GM13977 (cell line): ENCODE data around the gene INCA1.

ENCODE experiments used
- DNase-seq: peaks from one replicate; pipeline ENCODE4 v3.0.0; 2012; ENCODE audit warnings: low spot score
- CTCF ChIP-seq: IDR thresholded peaks from 2 replicates; pipeline ENCODE4 v1.5.1; 2012; ENCODE audit warnings: mild to moderate bottlenecking, control low read depth; ENCODE audit not compliant: insufficient read depth; ENCODE audit errors: extremely low read depth, missing control alignments
- in situ Hi-C: fragments of 300-500 bp; cut with MboI; formaldehyde crosslinking; loops from one replicate; pipeline ENCODE4 v1.12.0; 2022; ENCODE audit warnings: low sequenced_read_pairs, low pct_unique_long_range_greater_than_20kb, mixed read lengths, inconsistent platforms; ENCODE audit not compliant: unreplicated experiment

INCA1 gene

GRCh38 chr17:5014357-5014756 lies 17.0 kb upstream of the INCA1 start:
- TF ChIP-seq CTCF = no peak
- no peak for DNase-seq
- in situ Hi-C loops = no loop called here

GRCh38 chr17:5011928-5012327 lies 14.6 kb upstream of the INCA1 start:
- no peak for TF ChIP-seq CTCF
- DNase-seq = peak; percentile 58
- in situ Hi-C loops = no loop called here

- DNase-seq = no peak
- in situ Hi-C loops = no loop called here
- no peak for TF ChIP-seq CTCF
Observed at GRCh38 chr17:5003214-5003867, 6.0 kb upstream of the INCA1 start.

GRCh38 chr17:5002121-5002788 lies 4.9 kb upstream of the INCA1 start:
- in situ Hi-C loops = no loop called here
- no peak for TF ChIP-seq CTCF
- DNase-seq = no peak

GRCh38 chr17:5000237-5000639 lies 2.9 kb upstream of the INCA1 start:
- in situ Hi-C loops = no loop called here
- no peak for DNase-seq
- no peak for TF ChIP-seq CTCF

GRCh38 chr17:4999430-5000093 lies 2.2 kb upstream of the INCA1 start:
- no peak for DNase-seq
- no peak for TF ChIP-seq CTCF
- in situ Hi-C loops = no loop called here
